ENCODE data around the gene APRT.

Gene APRT

GRCh38 chr16:88811769-88812512 is at the start of gene APRT:
TSS of gene APRT (minus strand) at chr16:88811928. CDS start at chr16:88811899, 29 bp downstream.
- DNase-seq = peak; percentile 84

GRCh38 chr16:88861359-88861758 is 49.6 kb upstream of the APRT start:
- no peak for DNase-seq

- no peak for DNase-seq
Measured at GRCh38 chr16:88859381-88860091, 47.8 kb upstream of the APRT start.

GRCh38 chr16:88857728-88858339 is 46.1 kb upstream of the APRT start:
- DNase-seq = peak; percentile 40

- peak; percentile 93 for DNase-seq
Measured at GRCh38 chr16:88856828-88857727, 45.4 kb upstream of the APRT start, which contains the start of the genes GALNS and TRAPPC2L. TSS of gene GALNS (minus strand) at chr16:88856947. CDS start at chr16:88856877, 70 bp downstream. TSS of gene TRAPPC2L (plus strand) at chr16:88857127. CDS start at chr16:88857151, 24 bp downstream.

- DNase-seq = peak; percentile 12
Measured at GRCh38 chr16:88856122-88856827, 44.5 kb upstream of the APRT start.

GRCh38 chr16:88855736-88856121 is 44.0 kb upstream of the APRT start:
- DNase-seq = no peak

- no peak for DNase-seq
Measured at GRCh38 chr16:88855176-88855575, 43.4 kb upstream of the APRT start.

GRCh38 chr16:88854306-88855111 is 42.8 kb upstream of the APRT start:
- no peak for DNase-seq

GRCh38 chr16:88853325-88853941 is 41.7 kb upstream of the APRT start:
- no peak for DNase-seq

- DNase-seq = no peak
Measured at GRCh38 chr16:88851616-88852015, 39.9 kb upstream of the APRT start.

- no peak for DNase-seq
Measured at GRCh38 chr16:88850531-88851199, 38.9 kb upstream of the APRT start.

GRCh38 chr16:88848557-88848956 is 36.8 kb upstream of the APRT start:
- no peak for DNase-seq

GRCh38 chr16:88847654-88848053 is 35.9 kb upstream of the APRT start:
- DNase-seq = no peak

- DNase-seq = no peak
Measured at GRCh38 chr16:88846088-88846487, 34.4 kb upstream of the APRT start.

- DNase-seq = no peak
Measured at GRCh38 chr16:88844419-88845036, 32.8 kb upstream of the APRT start.

GRCh38 chr16:88843256-88843655 is 31.5 kb upstream of the APRT start:
- no peak for DNase-seq

GRCh38 chr16:88842806-88843205 is 31.1 kb upstream of the APRT start:
- DNase-seq = no peak

- no peak for DNase-seq
Measured at GRCh38 chr16:88842308-88842756, 30.6 kb upstream of the APRT start.
